ENCODE data around the gene LAMA5.

- no peak for TF ChIP-seq CTCF (IDR thresholded peaks at IDR 0.05)
- TF ChIP-seq POLR2AphosphoS5 (IDR thresholded peaks at IDR 0.05; ENCODE audit: insufficient read depth in 1 of 2, low read depth in 1 of 2) = no peak
- no peak for TF ChIP-seq POLR2A (IDR thresholded peaks at IDR 0.05)
These were observed 82.0 kb downstream of the LAMA5 start for GRCh38 chr20:62285151-62285550.

All from vagina (tissue), 2 donors.